ENCODE data around the gene CFAP92. TPM values are rescaled to one million over a fixed set of nuclear protein-coding genes. Genes with fewer than 3 reads are reported as not detected.

Gene CFAP92
- total RNA-seq, 1 donor from 2014 or later, result under 0.01 TPM

DNA sequence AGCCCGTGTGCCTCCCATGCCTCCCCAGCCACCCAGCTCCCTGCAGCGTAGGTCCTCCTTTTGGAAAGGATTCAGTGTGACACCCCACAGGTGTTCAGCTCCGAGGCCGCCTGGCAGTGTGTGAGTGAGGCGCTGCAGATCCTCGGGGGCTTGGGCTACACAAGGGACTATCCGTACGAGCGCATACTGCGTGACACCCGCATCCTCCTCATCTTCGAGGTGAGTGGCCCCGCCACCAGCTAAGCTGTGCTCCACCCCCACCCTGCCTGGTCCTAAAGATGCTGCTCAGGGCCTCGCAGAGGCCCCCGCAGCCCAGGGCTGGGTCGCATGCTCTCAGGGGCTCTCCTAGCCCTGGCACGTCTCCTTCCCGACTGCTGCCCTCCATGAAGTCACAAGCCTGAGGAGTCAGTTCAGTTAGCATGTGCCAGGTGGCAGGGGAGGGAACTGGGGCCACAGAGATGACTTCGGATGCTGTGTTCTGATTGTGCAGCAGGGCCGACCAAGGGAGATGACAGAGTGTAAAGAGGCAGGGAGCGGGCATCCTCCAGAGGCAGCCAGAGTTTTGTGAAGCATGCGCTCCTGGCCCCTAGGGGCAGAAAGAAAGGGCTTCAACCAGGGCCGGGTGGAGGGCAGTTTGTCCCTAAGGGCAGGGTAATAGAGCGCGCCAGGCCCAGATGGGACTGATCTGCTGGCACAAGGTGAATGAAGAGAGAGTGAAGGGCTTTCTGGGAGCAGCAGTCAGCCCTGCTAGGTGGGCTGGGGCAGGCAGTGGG lies 87.7 kb downstream of the CFAP92 start:
- DNase-seq (ENCODE audit: low read depth) (no peak), FAIRE-seq (no peak)
- Histone ChIP-seq H3K27me3 (ENCODE audit: control insufficient read depth, insufficient read depth, low read length) (no peaks in the 10 kb centered on the region), H3K36me3 (ENCODE audit: control insufficient read depth, insufficient read depth, low read length) (peaks cover 46% of the 10 kb centered on the region), H3K4me3 (ENCODE audit: low read depth, low read length) (no peak overlapping the region)
- TF ChIP-seq, protein P1, sequence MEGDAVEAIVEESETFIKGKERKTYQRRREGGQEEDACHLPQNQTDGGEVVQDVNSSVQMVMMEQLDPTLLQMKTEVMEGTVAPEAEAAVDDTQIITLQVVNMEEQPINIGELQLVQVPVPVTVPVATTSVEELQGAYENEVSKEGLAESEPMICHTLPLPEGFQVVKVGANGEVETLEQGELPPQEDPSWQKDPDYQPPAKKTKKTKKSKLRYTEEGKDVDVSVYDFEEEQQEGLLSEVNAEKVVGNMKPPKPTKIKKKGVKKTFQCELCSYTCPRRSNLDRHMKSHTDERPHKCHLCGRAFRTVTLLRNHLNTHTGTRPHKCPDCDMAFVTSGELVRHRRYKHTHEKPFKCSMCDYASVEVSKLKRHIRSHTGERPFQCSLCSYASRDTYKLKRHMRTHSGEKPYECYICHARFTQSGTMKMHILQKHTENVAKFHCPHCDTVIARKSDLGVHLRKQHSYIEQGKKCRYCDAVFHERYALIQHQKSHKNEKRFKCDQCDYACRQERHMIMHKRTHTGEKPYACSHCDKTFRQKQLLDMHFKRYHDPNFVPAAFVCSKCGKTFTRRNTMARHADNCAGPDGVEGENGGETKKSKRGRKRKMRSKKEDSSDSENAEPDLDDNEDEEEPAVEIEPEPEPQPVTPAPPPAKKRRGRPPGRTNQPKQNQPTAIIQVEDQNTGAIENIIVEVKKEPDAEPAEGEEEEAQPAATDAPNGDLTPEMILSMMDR (IDR thresholded peaks at IDR 0.05; ENCODE audit: insufficient read depth, low read length, severe bottlenecking), result no peak

DNA sequence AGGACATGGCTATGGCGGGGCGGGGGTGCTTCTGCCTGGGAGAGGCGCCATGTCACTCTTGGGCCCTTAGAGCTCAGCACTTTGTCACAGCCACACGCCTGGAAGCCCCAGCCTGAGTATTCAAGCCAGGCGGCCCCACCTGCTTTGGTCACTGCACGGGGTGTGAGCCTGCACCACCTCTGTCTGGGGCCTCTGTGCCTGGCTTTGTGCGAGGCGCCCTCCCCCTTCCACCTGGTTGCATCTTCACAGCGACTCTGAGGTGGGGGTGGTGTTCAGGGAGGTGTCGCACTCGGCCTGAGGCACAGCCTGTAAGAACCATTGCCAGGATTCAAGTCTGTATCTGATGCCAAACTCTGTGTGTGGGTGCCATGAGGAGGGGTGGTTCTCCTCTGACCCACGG lies 90.4 kb downstream of the CFAP92 start:
- FAIRE-seq (no peak), DNase-seq (ENCODE audit: low read depth) (no peak)
- TF ChIP-seq, protein P1 (IDR thresholded peaks at IDR 0.05; ENCODE audit: insufficient read depth, low read length, severe bottlenecking), result no peak
- H3K27me3 ChIP-seq (ENCODE audit: control insufficient read depth, insufficient read depth, low read length), result no peaks in the 10 kb centered on the region
- no peak overlapping the region for H3K4me3 ChIP-seq (ENCODE audit: low read depth, low read length)
- H3K36me3 ChIP-seq (ENCODE audit: control insufficient read depth, insufficient read depth, low read length), result peaks cover 44% of the 10 kb centered on the region

DNA sequence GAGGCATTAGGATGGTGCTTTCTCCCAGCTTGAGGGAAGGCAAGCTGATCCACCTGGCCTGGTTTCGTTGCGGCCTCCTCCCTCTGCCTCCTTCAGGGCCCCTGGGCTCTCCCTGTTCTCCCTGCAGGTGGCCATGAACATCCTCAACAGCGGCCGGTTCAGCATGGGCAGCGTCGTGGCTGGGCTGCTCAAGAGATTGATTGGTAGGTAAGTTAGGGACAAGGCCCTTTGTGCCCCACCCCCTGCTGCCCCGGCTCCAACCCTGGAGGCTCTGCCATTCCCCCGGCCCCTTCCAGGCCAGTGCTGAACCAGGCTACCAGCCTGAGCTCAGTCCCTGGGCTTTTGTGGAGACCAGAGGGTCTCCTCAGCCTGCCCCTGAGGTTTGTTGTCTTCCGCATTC lies 91.5 kb downstream of the CFAP92 start:
- H3K36me3 ChIP-seq (ENCODE audit: control insufficient read depth, insufficient read depth, low read length), result peaks cover 45% of the 10 kb centered on the region

DNA sequence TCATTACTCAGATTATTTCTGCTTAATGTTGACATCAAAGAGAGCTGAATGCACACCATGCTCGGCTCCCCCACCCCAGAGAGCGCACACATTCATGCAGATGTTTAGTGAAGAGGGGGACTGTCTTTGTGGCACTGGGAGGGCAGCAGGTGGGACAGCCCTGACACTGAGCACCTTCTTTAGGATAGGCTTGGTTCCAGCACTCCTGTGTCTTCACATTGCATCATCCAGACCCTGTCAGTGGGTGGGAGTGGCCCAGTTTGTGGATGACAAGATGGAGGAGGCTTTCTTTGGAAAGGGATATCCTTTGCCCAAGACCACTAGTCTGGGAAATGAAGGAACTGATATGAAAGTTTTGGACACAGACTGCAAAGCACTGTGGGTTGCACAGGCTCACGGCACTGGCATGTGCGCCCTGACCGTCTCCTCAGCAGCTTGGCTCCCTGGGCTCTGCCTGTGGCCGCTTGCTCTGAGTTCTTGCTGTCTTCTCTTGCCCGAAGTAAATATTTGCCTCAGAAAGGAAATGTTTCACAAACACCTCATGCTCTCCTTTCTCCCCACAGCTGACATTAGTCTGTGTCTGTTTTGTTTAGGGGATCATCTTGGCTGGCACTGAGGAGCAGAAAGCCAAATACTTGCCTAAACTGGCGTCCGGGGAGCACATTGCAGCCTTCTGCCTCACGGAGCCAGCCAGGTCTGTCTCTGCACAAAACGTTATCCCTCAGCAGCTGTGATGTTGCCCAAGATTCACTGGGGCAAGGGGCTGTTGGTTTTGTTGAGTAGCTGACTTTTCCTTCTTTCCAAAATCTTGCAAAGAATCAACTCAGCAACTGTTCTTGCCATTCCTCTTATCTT lies 97.8 kb downstream of the CFAP92 start:
- no peak overlapping the region for H3K4me3 ChIP-seq (ENCODE audit: low read depth, low read length)
- H3K36me3 ChIP-seq (ENCODE audit: control insufficient read depth, insufficient read depth, low read length), result peaks cover 31% of the 10 kb centered on the region
- FAIRE-seq (no peak), DNase-seq (ENCODE audit: low read depth) (no peak)
- TF ChIP-seq, protein P1 (IDR thresholded peaks at IDR 0.05; ENCODE audit: insufficient read depth, low read length, severe bottlenecking), result no peak
- H3K27me3 ChIP-seq (ENCODE audit: control insufficient read depth, insufficient read depth, low read length), result no peaks in the 10 kb centered on the region

More for the DNA sequence above, 91.5 kb downstream of the CFAP92 start:
- no peak overlapping the region for H3K4me3 ChIP-seq (ENCODE audit: low read depth, low read length)
- TF ChIP-seq, protein P1 (IDR thresholded peaks at IDR 0.05; ENCODE audit: insufficient read depth, low read length, severe bottlenecking), result no peak
- no peak for FAIRE-seq
- H3K27me3 ChIP-seq (ENCODE audit: control insufficient read depth, insufficient read depth, low read length), result no peaks in the 10 kb centered on the region
- no peak for DNase-seq (ENCODE audit: low read depth)

DNA sequence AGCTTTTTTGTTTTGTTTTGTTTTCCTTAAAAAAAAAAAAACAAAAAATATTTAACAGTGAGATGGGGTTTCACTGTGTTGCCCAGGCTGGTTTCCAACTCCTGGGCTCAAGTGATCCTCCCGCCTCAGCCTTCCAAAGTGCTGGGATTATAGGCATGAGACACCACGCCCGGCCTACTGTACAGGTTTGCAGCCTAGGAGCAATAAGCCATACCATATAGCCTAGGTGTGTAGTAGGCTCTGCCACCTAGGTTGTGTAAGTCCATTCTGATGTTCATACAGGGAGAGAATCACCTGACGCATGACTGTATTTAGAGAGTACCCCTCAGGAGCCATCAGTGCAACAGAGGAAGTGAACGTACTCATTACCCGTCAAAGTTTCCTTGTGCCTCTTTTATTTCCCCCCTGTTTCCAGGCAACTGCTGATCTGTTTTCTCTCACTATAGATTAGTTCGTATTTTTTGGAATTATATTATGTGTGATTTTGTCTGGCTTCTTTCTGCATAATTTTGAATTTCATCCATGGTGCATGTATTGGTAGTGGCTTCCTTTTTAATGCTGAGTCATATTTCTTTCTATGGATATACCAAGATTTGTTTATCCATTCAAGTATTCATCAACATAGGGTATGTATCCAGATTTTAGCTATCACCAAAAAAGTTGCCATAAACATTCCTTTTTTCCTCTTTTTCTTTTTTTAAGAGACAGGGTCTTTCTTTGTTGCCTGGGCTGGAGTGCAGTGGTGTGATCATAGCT lies 104.6 kb downstream of the CFAP92 start:
- no peak overlapping the region for H3K4me3 ChIP-seq (ENCODE audit: low read depth, low read length)
- H3K36me3 ChIP-seq (ENCODE audit: control insufficient read depth, insufficient read depth, low read length), result peaks cover 11% of the 10 kb centered on the region
- FAIRE-seq, result no peak
- TF ChIP-seq, protein P1 (IDR thresholded peaks at IDR 0.05; ENCODE audit: insufficient read depth, low read length, severe bottlenecking), result no peak
- no peak for DNase-seq (ENCODE audit: low read depth)
- no peaks in the 10 kb centered on the region for H3K27me3 ChIP-seq (ENCODE audit: control insufficient read depth, insufficient read depth, low read length)

All from bronchial epithelial cell (primary cell).